Right lobe of liver (tissue), 6 donors: Measurements from ENCODE around the gene DRD5. TPM values are rescaled to one million over a fixed set of nuclear protein-coding genes. Genes with fewer than 3 reads are reported as not detected.

Experiments used
- ATAC-seq, 4 donors: fragments of 200-7000 bp; cut with Tn5 transposase; one replicate each; pipeline ENCODE4 v1.9.1; 2020; ENCODE audit warnings: mild to moderate bottlenecking in 4 of 4, moderate library complexity in 4 of 4
- DNase-seq, 3 donors: peaks; one replicate each; pipeline ENCODE4 v3.0.0-alpha.2; 2020
- H3K27ac ChIP-seq, 3 donors: fragments of 200-600 bp; one replicate each; pipeline ENCODE4 v1.8.0; 2022
- H3K27me3 ChIP-seq, 2 donors: fragments of 200-600 bp; one replicate each; pipeline ENCODE4 v1.8.0; 2022
- H3K36me3 ChIP-seq, 4 donors: fragments of 200-600 bp; sonication (generic) in 1 of 4; one replicate each; pipeline versions ENCODE4 v1.5.1 to v1.8.0; 2017 to 2022; ENCODE audit warnings: control low read depth in 1 of 4
- H3K4me1 ChIP-seq, 4 donors: fragments of 200-600 bp; sonication (generic) in 1 of 4; one replicate each; pipeline versions ENCODE4 v1.5.1 to v1.8.0; 2017 to 2022; ENCODE audit warnings: control low read depth in 1 of 4
- H3K4me3 ChIP-seq, 3 donors: fragments of 200-600 bp; one replicate each; pipeline ENCODE4 v1.8.0; 2022
- H3K9me3 ChIP-seq, 4 donors: fragments of 200-600 bp; sonication (generic) in 1 of 4; one replicate each; pipeline versions ENCODE4 v1.5.1 to v1.8.0; 2017 to 2022; ENCODE audit warnings: control low read depth in 1 of 4
- CTCF ChIP-seq, 4 donors: fragments of 200-600 bp in 3 of 4; fragments of 450-650 bp in 1 of 4; IDR thresholded peaks; one replicate each; pipeline versions ENCODE4 v1.5.1 to v1.8.0; 2016 to 2022; ENCODE audit warnings: antibody characterized with exemption in 4 of 4, mild to moderate bottlenecking in 2 of 4
- POLR2A ChIP-seq: fragments of 450-650 bp; IDR thresholded peaks from one replicate; pipeline ENCODE4 v1.6.1; 2017; ENCODE audit warnings: antibody characterized with exemption, mild to moderate bottlenecking
- WGBS: methylation state at CpG from one replicate; pipeline ENCODE4 v1.1.6; 2018; ENCODE audit warnings: low coverage, low lambda C conversion rate; ENCODE audit not compliant: insufficient coverage; ENCODE audit errors: missing lambda C conversion rate; 5-methylcytosine and 5-hydroxymethylcytosine counted together
- intact Hi-C, 2 donors: fragments of 100-400 bp; cut with DNase I; formaldehyde crosslinking; loops; one replicate each; pipeline versions ENCODE4 v1.11.2 to v1.14.1; 2022
- total RNA-seq, 6 experiments: library from RNA; depleted of rRNA in 2 of 6; stranded (reverse); fragments of >200 nt in 2 of 6; fragmentation: NEBNext Ultra II Directional in 3 of 6; extraction: Animal tissue kit (Norgen Biotek cat#: 25700) in 3 of 6; gene quantifications; one replicate each; pipeline versions ENCODE4 v1.1.0 to v1.2.4, GENCODE V29; 2016 to 2023
- donor health status: DM: no; HTN: yes; CAD: no.
- donor health status: DM: no; HTN: no; CAD: no.
- donor health status: DM: no; HTN: no; CAD: no.
- donor health status: DM: no; HTN: yes; CAD: no.
- donor health status: DM: no; HTN: yes; CAD: no.

The DRD5 gene
- total RNA-seq, 6 experiments from 2014 or later: not detected

- no peak overlapping the region for H3K4me3 ChIP-seq
- no peaks in the 10 kb centered on the region for H3K27me3 ChIP-seq
- H3K9me3 ChIP-seq: no peaks in the 10 kb centered on the region
- no peak for TF ChIP-seq POLR2A
- no peak for TF ChIP-seq CTCF (IDR thresholded peaks at IDR 0.05)
- H3K36me3 ChIP-seq: no peaks in the 10 kb centered on the region
- intact Hi-C loops: no loop called here
- ATAC-seq (no peak), DNase-seq (no peak)
- no peaks in the 10 kb centered on the region for H3K4me1 ChIP-seq
- H3K27ac ChIP-seq: no peak overlapping the region
- WGBS: 68% methylated on average over 3 of the region's 3 CpGs
Measured at GRCh38 chr4:9811806-9812205, 30.4 kb downstream of the DRD5 start.

- ATAC-seq: no peak
Measured at GRCh38 chr4:9812501-9813340, 31.3 kb downstream of the DRD5 start.

GRCh38 chr4:9816285-9816684 is 34.9 kb downstream of the DRD5 start:
- no peaks in the 10 kb centered on the region for H3K9me3 ChIP-seq
- no peak for TF ChIP-seq POLR2A
- no peak for TF ChIP-seq CTCF (IDR thresholded peaks at IDR 0.05)
- intact Hi-C loops: no loop called here
- 88% methylated on average over 3 of the region's 3 CpGs for WGBS
- no peak for ATAC-seq
- H3K4me3 ChIP-seq: no peak overlapping the region
- H3K36me3 ChIP-seq: no peaks in the 10 kb centered on the region
- H3K27ac ChIP-seq: no peak overlapping the region
- H3K4me1 ChIP-seq: no peaks in the 10 kb centered on the region
- DNase-seq: no peak
- no peaks in the 10 kb centered on the region for H3K27me3 ChIP-seq

More at GRCh38 chr4:9812501-9813340, 31.3 kb downstream of the DRD5 start:
- TF ChIP-seq CTCF (IDR thresholded peaks at IDR 0.05) (no peak), POLR2A (no peak)
- no peak for DNase-seq
- no peaks in the 10 kb centered on the region for H3K9me3 ChIP-seq
- intact Hi-C loops: no loop called here
- H3K4me1 ChIP-seq: no peaks in the 10 kb centered on the region
- 54% methylated on average over 4 of the region's 4 CpGs for WGBS
- H3K4me3 ChIP-seq: no peak overlapping the region
- H3K36me3 ChIP-seq: no peaks in the 10 kb centered on the region
- no peaks in the 10 kb centered on the region for H3K27me3 ChIP-seq
- no peak overlapping the region for H3K27ac ChIP-seq

GRCh38 chr4:9820343-9820742 is 38.9 kb downstream of the DRD5 start:
- Histone ChIP-seq H3K36me3 (no peaks in the 10 kb centered on the region), H3K27me3 (no peaks in the 10 kb centered on the region), H3K4me1 (no peaks in the 10 kb centered on the region), H3K9me3 (no peaks in the 10 kb centered on the region), H3K27ac (no peak overlapping the region), H3K4me3 (no peak overlapping the region)
- DNase-seq (no peak), ATAC-seq (no peak)
- 75% methylated on average over 5 of the region's 5 CpGs for WGBS
- TF ChIP-seq POLR2A (no peak), CTCF (IDR thresholded peaks at IDR 0.05) (no peak)
- intact Hi-C loops: no loop called here
